LNCaP clone FGC (cell line): ENCODE data around the gene ITGB1BP2.
"Not testable (repeated sequence)": the region's sequence is repeated elsewhere in the genome, so short reads cannot be mapped to it uniquely, and the experiment has no call there.

Experiments used
- DNase-seq: peaks from one replicate; pipeline ENCODE4 v3.0.0-alpha.2; 2011; ENCODE audit warnings: low read depth
- H3K4me3 ChIP-seq: 2 replicates; pipeline ENCODE4 v1.5.1; 2011; ENCODE audit warnings: mild to moderate bottlenecking, low read depth, low read length, control low read depth
- CTCF ChIP-seq: IDR thresholded peaks from 2 replicates; pipeline ENCODE4 v1.5.1; 2012; ENCODE audit warnings: mild to moderate bottlenecking; ENCODE audit not compliant: control insufficient read depth, insufficient read depth; ENCODE audit errors: extremely low read depth

ITGB1BP2 gene

DNA sequence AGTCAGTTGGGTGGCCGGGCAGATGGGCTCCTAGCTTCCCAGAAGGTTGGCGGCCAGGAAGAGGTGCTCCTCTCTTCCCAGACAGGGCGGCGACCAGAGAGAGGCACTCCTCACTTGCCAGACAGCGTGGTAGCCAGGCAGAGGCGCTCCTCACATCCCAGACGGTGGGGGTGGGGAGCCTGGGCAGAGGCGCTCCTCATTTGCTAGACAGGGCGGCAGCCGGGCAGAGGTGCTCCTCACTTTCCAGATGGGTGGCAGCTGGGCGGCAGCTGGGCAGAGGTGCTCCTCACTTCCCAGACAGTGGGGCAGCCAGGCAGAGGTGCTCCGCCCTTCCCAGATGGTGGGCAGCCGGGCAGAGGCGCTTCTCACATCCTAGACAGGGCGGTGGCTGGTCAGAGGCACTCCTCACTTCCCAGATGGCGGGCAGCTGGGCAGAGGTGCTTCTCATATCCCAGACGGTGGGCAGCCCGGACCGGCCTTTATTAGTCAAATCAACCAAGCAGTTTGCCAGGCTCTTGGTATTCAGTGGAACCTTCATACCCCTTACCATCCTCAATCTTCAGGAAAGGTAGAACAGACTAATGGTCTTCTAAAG, 31.7 kb upstream of the ITGB1BP2 start:
- H3K4me3 ChIP-seq, result no peak overlapping the region
- TF ChIP-seq CTCF, result no peak
- DNase-seq, result no peak

- not testable (repeated sequence) for DNase-seq, H3K4me3 ChIP-seq
Observed at GRCh38 chrX:71272313-71272712, 29.2 kb upstream of the ITGB1BP2 start.

GRCh38 chrX:71281300-71281699, 20.2 kb upstream of the ITGB1BP2 start:
- not testable (repeated sequence) for DNase-seq, H3K4me3 ChIP-seq

DNA sequence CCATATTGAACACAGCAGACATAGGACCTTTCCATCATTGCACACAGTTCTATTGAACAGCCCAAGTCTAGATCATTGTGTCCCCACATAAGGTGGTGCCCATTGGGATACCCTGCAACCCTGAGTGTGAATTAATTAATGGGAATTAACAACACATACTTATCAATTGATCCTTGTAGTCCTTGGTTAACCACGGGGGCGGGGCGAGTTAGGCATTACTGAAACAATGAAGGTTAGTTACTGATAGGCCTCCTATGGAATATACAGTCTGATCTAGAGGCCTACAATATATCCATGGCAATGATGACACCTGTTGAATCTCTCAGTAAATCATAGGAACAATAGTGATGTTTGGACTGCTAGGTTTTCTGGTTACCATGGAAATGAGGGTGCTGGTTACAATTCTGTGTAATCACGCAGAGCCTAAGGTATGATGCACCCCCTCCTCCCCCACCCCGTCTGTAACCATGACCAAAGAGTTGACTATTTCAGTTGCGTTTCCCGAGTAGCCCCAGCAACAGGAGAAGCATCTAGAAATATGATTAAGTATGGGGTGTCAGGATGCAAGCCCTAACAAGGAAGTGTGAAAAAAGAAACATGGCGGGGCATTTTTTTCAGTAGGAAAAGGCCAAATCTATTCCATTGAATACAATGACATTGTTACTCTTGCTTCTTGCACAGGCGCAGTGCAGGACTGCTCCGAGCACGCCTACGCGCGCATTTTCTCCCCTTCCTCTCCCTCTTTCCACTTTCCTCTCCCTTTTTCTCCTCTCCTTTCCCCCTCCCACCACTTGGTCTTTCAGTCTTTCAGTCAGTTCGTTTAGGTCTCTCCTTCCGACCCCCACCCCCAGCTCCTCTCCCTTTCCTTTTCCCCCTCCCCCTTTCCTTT, 18.8 kb upstream of the ITGB1BP2 start:
- DNase-seq, result no peak
- peak overlapping the region; percentile 85 for H3K4me3 ChIP-seq
- no peak for TF ChIP-seq CTCF

DNA sequence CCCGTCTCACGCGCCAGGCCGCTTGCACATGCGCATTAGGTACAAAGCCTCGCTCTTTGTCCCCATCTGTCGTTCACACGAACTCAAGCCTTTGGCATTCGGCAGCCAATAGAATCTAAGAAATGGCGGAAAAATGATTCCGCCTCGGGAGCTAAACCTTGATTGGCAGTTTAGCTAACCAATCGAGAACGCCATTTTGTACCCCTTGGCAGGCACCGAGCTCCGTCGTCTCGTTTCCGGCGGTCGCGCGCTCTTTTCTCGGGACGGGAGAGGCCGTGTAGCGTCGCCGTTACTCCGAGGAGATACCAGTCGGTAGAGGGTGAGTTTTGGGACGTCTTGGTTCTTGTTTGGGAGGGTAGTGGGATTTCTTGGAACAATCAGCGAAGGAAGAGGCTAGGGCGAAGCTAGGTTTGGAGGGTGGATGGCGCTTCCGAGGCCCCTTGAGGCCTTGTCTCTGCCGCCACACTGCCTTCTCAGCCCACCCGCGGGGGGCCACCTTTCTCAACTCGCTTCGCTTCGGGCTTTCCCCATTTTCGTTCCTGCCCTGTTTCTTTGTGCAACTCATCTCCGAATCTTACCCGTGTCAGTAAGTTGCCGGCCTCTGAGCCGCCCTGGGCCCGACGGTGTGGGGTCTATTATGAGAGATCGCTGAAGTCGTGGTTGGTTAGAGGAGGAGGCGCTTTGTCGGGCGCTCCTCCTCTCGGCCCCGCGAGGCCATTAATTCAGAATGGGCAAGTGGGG, 18.0 kb upstream of the ITGB1BP2 start, which contains the start of gene NONO:
Gene NONO (plus strand): TSS at position 233 of the 741 bp plus-strand sequence. CDS start 7,003 bp downstream, outside the sequence.
- TF ChIP-seq CTCF, result 0 out of 2 replicates have a peak, but pooled peaks have one; percentile 4
- peak; percentile 98 for DNase-seq
- H3K4me3 ChIP-seq, result peak within 1 kb of the TSS; percentile 85

GRCh38 chrX:71285929-71286328, 15.6 kb upstream of the ITGB1BP2 start:
- peak overlapping the region; percentile 85 for H3K4me3 ChIP-seq
- no peak for DNase-seq
- no peak for TF ChIP-seq CTCF

- no peak for TF ChIP-seq CTCF
- DNase-seq, result no peak
- H3K4me3 ChIP-seq, result no peak overlapping the region
Observed at GRCh38 chrX:71291381-71291780, 10.2 kb upstream of the ITGB1BP2 start.
